ENCODE results near the gene MX1.

DNA sequence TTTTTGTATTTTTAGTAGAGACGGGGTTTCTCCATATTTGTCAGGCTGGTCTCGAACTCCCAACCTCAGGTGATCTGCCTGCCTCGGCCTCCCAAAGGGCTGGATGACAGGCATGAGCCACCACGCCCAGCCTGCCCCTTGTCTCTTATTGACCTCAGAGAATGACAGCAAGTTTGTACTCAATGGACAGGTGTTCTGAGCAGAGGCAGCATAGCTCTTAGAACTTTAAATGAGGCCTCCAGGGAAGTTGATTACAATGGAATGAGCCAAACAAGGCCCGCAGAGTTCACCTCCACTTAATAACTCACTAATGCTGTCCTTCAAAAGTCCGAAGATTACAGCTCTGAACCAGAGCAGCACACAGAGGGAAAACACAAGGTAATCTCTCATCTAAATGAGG, 71.0 kb downstream of the MX1 start:
- TF ChIP-seq, protein P1, sequence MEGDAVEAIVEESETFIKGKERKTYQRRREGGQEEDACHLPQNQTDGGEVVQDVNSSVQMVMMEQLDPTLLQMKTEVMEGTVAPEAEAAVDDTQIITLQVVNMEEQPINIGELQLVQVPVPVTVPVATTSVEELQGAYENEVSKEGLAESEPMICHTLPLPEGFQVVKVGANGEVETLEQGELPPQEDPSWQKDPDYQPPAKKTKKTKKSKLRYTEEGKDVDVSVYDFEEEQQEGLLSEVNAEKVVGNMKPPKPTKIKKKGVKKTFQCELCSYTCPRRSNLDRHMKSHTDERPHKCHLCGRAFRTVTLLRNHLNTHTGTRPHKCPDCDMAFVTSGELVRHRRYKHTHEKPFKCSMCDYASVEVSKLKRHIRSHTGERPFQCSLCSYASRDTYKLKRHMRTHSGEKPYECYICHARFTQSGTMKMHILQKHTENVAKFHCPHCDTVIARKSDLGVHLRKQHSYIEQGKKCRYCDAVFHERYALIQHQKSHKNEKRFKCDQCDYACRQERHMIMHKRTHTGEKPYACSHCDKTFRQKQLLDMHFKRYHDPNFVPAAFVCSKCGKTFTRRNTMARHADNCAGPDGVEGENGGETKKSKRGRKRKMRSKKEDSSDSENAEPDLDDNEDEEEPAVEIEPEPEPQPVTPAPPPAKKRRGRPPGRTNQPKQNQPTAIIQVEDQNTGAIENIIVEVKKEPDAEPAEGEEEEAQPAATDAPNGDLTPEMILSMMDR (conservative IDR thresholded peaks at IDR 0.05 in 1 of 2, IDR thresholded peaks at IDR 0.05 in 1 of 2; ENCODE audit: low read depth in 1 of 2, low read length in 2 of 2), result no peak
- no peak for TF ChIP-seq EZH2 (IDR thresholded peaks at IDR 0.05; ENCODE audit: low read length, missing control alignments)
